CD4-positive, CD25-positive, alpha-beta regulatory T cell (primary cell): ENCODE measurements around the gene KIAA1210. TPM values are rescaled to one million over a fixed set of nuclear protein-coding genes. Genes with fewer than 3 reads are reported as not detected.

Experiments
- ATAC-seq, 2 donors: fragments of 150-1000 bp; cut with Tn5 transposase; one replicate each; pipeline ENCODE4 v1.10.0; 2021; ENCODE audit warnings: low read depth in 2 of 2, moderate number of reproducible peaks in 2 of 2, moderate library complexity in 1 of 2
- DNase-seq, 3 donors: peaks; one replicate each; pipeline versions ENCODE4 v3.0.0 to v3.0.0-alpha.2; 2012 to 2022; ENCODE audit warnings: mixed read lengths in 1 of 3
- H3K27ac ChIP-seq: one replicate; pipeline ENCODE4 v1.7.0; 2013; ENCODE audit warnings: mild to moderate bottlenecking, low read length; ENCODE audit not compliant: insufficient read depth, poor library complexity, severe bottlenecking
- H3K27me3 ChIP-seq: one replicate; pipeline ENCODE4 v1.7.0; 2013; ENCODE audit warnings: low read length; ENCODE audit not compliant: control insufficient read depth, insufficient read depth
- H3K36me3 ChIP-seq: one replicate; pipeline ENCODE4 v1.7.0; 2013; ENCODE audit warnings: mild to moderate bottlenecking, low read length, moderate library complexity; ENCODE audit not compliant: control insufficient read depth, insufficient read depth
- H3K4me1 ChIP-seq: 2 replicates; pipeline ENCODE4 v1.7.0; 2013; ENCODE audit warnings: mild to moderate bottlenecking, low read length; ENCODE audit not compliant: insufficient read depth, control insufficient read depth, poor library complexity, severe bottlenecking
- H3K4me3 ChIP-seq: one replicate; pipeline ENCODE4 v1.7.0; 2013; ENCODE audit warnings: low read depth, mild to moderate bottlenecking, low read length, moderate library complexity
- H3K9me3 ChIP-seq, 2 experiments: 1 replicate in 1 of 2; 2 replicates in 1 of 2; pipeline ENCODE4 v1.7.0; 2013; ENCODE audit warnings: low read length in 2 of 2, mild to moderate bottlenecking in 1 of 2, moderate library complexity in 1 of 2; ENCODE audit not compliant: control insufficient read depth in 2 of 2
- H3K27ac Mint-ChIP-seq, 3 donors: one replicate each; pipeline ENCODE4 v1.8.0; 2020 to 2022; ENCODE audit warnings: mild to moderate bottlenecking in 3 of 3, mixed read lengths in 3 of 3, moderate library complexity in 2 of 3
- H3K27me3 Mint-ChIP-seq: one replicate; pipeline ENCODE4 v1.8.0; 2022; ENCODE audit warnings: mild to moderate bottlenecking, mixed read lengths
- H3K36me3 Mint-ChIP-seq: one replicate; pipeline ENCODE4 v1.8.0; 2020; ENCODE audit warnings: mixed read lengths
- H3K4me1 Mint-ChIP-seq, 4 donors: one replicate each; pipeline ENCODE4 v1.8.0; 2020 to 2022; ENCODE audit warnings: mixed read lengths in 4 of 4, mild to moderate bottlenecking in 1 of 4
- H3K4me3 Mint-ChIP-seq, 4 donors: one replicate each; pipeline ENCODE4 v1.8.0; 2020 to 2022; ENCODE audit warnings: mild to moderate bottlenecking in 4 of 4, mixed read lengths in 4 of 4, moderate library complexity in 3 of 4
- H3K9me3 Mint-ChIP-seq, 7 donors: one replicate each; pipeline ENCODE4 v1.8.0; 2020 to 2022; ENCODE audit warnings: mixed read lengths in 7 of 7, mild to moderate bottlenecking in 3 of 7, moderate library complexity in 2 of 7
- polyA plus RNA-seq, 4 donors: library from polyadenylated mRNA; unstranded; fragments of 300-500 nt; fragmentation: Illumina TruSeq; gene quantifications; one replicate each; pipeline ENCODE4 v1.2.3, GENCODE V29; 2021
- total RNA-seq: library from RNA; stranded (reverse); gene quantifications from one replicate; pipeline ENCODE4 v1.2.3, GENCODE V29; 2022

The KIAA1210 gene
- total and polyA plus RNA-seq, 5 donors from 2014 or later: not detected

DNA sequence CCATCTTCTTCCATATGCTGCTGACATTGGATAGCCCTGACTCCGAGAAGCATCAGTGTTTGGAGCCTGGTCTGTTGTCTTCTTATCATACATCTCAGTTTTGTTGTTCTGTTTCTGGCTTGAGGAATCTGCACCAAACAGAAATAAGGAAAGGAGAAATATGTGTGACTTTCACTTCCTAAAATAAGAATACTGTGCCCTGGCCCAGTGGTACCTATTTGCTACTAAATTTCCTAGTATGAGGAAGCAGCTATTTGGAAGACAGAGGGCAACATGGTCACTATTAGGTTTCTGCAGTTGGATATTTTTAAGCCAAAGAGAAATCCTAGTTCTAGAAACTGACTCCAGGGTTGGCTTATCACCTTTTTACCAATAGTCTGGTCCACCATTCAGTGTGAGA lies 38.0 kb downstream of the KIAA1210 start:
- Histone ChIP-seq H3K27me3 (no peaks in the 10 kb centered on the region), H3K4me1 (no peaks in the 10 kb centered on the region), H3K36me3 (no peaks in the 10 kb centered on the region), H3K27ac (no peak overlapping the region), H3K4me3 (no peak overlapping the region), H3K9me3 (no peaks in the 10 kb centered on the region)
- no peak for DNase-seq
- Mint-ChIP-seq H3K4me1 (no peaks in the 10 kb centered on the region), H3K4me3 (no peak overlapping the region), H3K36me3 (no peaks in the 10 kb centered on the region), H3K27me3 (no peaks in the 10 kb centered on the region), H3K27ac (no peak overlapping the region), H3K9me3 (no peaks in the 10 kb centered on the region)
- no peak for ATAC-seq

DNA sequence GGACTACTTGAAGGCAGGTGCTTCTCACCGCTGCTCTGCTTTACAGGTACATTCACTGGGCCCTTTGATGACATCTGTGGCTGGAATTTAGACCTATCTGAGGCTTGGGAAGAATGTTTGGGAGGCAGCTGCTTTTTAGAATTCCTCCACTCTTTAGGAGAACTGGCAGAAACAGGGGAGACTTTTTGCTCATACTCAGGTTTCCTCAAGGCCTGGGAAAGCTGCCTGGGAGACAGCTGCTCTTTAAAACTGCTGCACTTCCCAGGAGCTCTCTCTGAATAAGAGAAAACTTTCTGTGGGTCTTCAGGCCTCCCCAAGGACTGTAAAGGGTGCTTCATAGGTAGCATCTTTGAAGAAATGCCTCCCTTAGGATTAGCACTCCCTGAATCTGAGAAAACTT lies 40.5 kb downstream of the KIAA1210 start:
- Mint-ChIP-seq H3K9me3 (no peaks in the 10 kb centered on the region), H3K4me1 (no peaks in the 10 kb centered on the region), H3K36me3 (no peaks in the 10 kb centered on the region), H3K27me3 (no peaks in the 10 kb centered on the region), H3K4me3 (no peak overlapping the region), H3K27ac (peak overlapping the region in 1 of 3 donors; percentile 20)
- Histone ChIP-seq H3K4me1 (no peaks in the 10 kb centered on the region), H3K27ac (no peak overlapping the region), H3K36me3 (no peaks in the 10 kb centered on the region), H3K4me3 (no peak overlapping the region), H3K27me3 (no peaks in the 10 kb centered on the region), H3K9me3 (no peaks in the 10 kb centered on the region)
- no peak for DNase-seq
- no peak for ATAC-seq

GRCh38 chrX:119084766-119085165 lies 42.8 kb downstream of the KIAA1210 start:
- no peaks in the 10 kb centered on the region for H3K36me3 Mint-ChIP-seq
- no peaks in the 10 kb centered on the region for H3K9me3 Mint-ChIP-seq
- no peaks in the 10 kb centered on the region for H3K4me1 Mint-ChIP-seq
- no peaks in the 10 kb centered on the region for H3K27me3 Mint-ChIP-seq
- Histone ChIP-seq H3K4me3 (no peak overlapping the region), H3K9me3 (no peaks in the 10 kb centered on the region), H3K4me1 (no peaks in the 10 kb centered on the region), H3K27ac (no peak overlapping the region), H3K27me3 (no peaks in the 10 kb centered on the region), H3K36me3 (no peaks in the 10 kb centered on the region)
- no peak overlapping the region for H3K27ac Mint-ChIP-seq
- DNase-seq (no peak), ATAC-seq (no peak)
- H3K4me3 Mint-ChIP-seq: no peak overlapping the region

- no peak overlapping the region for H3K4me3 ChIP-seq
- no peaks in the 10 kb centered on the region for H3K27me3 ChIP-seq
- no peaks in the 10 kb centered on the region for H3K9me3 ChIP-seq
- H3K27ac Mint-ChIP-seq: no peak overlapping the region
- no peaks in the 10 kb centered on the region for H3K27me3 Mint-ChIP-seq
- H3K36me3 Mint-ChIP-seq: no peaks in the 10 kb centered on the region
- no peak overlapping the region for H3K27ac ChIP-seq
- DNase-seq (no peak), ATAC-seq (no peak)
- no peaks in the 10 kb centered on the region for H3K9me3 Mint-ChIP-seq
- H3K4me3 Mint-ChIP-seq: no peak overlapping the region
- H3K4me1 Mint-ChIP-seq: no peaks in the 10 kb centered on the region
- H3K4me1 ChIP-seq: no peaks in the 10 kb centered on the region
- no peaks in the 10 kb centered on the region for H3K36me3 ChIP-seq
Observed at GRCh38 chrX:119082278-119082677, 45.3 kb downstream of the KIAA1210 start.

GRCh38 chrX:119075270-119076025 lies 52.2 kb downstream of the KIAA1210 start:
- Mint-ChIP-seq H3K36me3 (no peaks in the 10 kb centered on the region), H3K27me3 (no peaks in the 10 kb centered on the region), H3K4me3 (no peak overlapping the region), H3K9me3 (no peaks in the 10 kb centered on the region), H3K27ac (no peak overlapping the region), H3K4me1 (no peaks in the 10 kb centered on the region)
- Histone ChIP-seq H3K4me1 (no peaks in the 10 kb centered on the region), H3K27me3 (no peaks in the 10 kb centered on the region), H3K36me3 (no peaks in the 10 kb centered on the region), H3K9me3 (no peaks in the 10 kb centered on the region), H3K4me3 (no peak overlapping the region), H3K27ac (no peak overlapping the region)
- DNase-seq (no peak), ATAC-seq (no peak)

DNA sequence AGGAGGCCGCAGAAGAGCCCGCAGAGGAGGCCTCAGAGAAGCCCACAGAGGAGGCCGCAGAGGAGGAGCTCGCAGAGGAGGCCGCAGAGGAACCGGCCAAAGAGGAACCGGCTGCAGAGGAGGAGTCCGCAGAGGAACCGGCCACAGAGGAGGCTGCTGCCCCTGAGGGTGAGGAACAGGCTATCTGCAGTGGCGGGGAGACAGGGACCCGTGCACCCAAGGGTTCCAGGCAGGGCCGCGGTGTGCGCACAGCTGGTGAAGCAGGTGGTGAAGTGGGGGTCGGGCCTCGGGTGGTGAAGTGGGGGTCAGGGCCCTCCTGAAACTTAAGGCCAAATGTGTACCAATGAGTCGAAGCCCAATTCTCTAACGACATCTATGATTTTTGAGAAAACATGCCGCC lies 53.7 kb downstream of the KIAA1210 start:
- DNase-seq: no peak
- no peaks in the 10 kb centered on the region for H3K36me3 ChIP-seq
- H3K4me3 ChIP-seq: no peak overlapping the region
- H3K4me3 Mint-ChIP-seq: no peak overlapping the region
- no peaks in the 10 kb centered on the region for H3K36me3 Mint-ChIP-seq
- H3K9me3 Mint-ChIP-seq: no peaks in the 10 kb centered on the region
- H3K9me3 ChIP-seq: no peaks in the 10 kb centered on the region
- H3K27ac Mint-ChIP-seq: no peak overlapping the region
- H3K27ac ChIP-seq: no peak overlapping the region
- no peak for ATAC-seq
- no peaks in the 10 kb centered on the region for H3K4me1 Mint-ChIP-seq
- H3K27me3 Mint-ChIP-seq: no peaks in the 10 kb centered on the region
- H3K27me3 ChIP-seq: peaks cover 4% of the 10 kb centered on the region
- no peaks in the 10 kb centered on the region for H3K4me1 ChIP-seq

DNA sequence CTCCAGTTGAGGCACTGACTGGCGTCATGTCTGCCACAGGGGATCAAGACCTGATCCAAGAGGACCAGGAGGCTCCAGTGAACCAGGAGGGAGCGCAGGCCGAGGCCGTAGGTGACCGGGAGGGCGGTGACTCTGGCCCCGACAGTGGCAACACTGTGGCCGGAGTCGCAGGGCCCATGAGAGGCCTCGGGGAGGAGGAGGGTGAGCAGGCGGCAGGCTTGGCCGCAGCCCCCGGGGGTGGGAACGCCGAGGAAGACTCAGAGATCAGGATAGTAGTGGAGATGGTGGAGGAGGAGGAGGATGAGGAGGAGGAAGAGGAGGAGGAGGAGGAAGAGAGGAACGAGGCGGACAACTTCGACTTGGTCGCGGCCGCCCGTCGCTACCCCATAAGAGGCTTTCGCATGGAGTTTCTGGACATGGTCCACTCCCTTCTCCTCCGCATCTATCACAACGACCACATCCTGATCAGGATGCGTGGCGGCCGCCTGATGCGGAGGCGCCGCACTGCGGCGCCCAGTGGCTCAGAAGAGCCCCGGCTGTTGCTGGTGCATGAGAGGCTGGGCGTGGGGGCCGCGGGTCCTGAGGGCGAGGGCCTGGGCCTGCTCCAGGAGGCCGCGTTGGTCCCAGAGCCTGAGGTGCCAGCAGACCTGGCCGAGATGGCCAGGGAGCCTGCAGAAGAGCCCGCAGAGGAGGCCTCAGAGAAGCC lies 54.3 kb downstream of the KIAA1210 start:
- Histone ChIP-seq H3K4me1 (no peaks in the 10 kb centered on the region), H3K9me3 (no peaks in the 10 kb centered on the region), H3K4me3 (no peak overlapping the region), H3K27me3 (peaks cover 4% of the 10 kb centered on the region), H3K36me3 (no peaks in the 10 kb centered on the region), H3K27ac (no peak overlapping the region)
- Mint-ChIP-seq H3K27ac (no peak overlapping the region), H3K27me3 (no peaks in the 10 kb centered on the region), H3K4me1 (no peaks in the 10 kb centered on the region), H3K4me3 (no peak overlapping the region), H3K36me3 (no peaks in the 10 kb centered on the region), H3K9me3 (no peaks in the 10 kb centered on the region)
- ATAC-seq (no peak), DNase-seq (no peak)

DNA sequence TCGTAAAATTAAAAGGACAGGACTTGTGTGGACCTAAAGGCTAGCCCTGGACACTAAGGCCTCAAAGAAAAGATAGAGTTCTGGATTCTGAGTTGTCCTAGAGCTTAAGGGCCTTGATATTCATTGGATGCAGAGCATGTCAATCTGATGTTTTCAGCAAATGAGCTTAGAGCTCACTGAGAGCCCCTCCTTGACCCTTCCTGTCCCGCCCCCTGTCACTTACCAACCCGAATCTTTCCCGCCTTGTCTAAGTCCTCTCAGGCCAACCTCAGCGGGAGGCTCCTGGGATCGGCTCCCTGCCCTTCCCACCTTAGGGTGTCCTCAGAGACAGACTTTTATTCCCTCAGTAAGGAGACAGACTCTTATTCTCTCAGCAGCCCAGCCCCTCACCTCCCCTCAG lies 54.9 kb downstream of the KIAA1210 start, which contains the start of gene CT47C1:
Gene CT47C1 (plus strand): TSS at position 250 of the 400 bp plus-strand sequence. CDS start 233 bp downstream, outside the sequence.
- Mint-ChIP-seq H3K4me1 (no peaks in the 10 kb centered on the region), H3K27ac (peak within 1 kb of the TSS in 1 of 3 donors; percentile 71), H3K9me3 (no peaks in the 10 kb centered on the region), H3K27me3 (no peaks in the 10 kb centered on the region), H3K36me3 (no peaks in the 10 kb centered on the region), H3K4me3 (no peak within 1 kb of the TSS)
- Histone ChIP-seq H3K9me3 (no peaks in the 10 kb centered on the region), H3K36me3 (no peaks in the 10 kb centered on the region), H3K27ac (no peak within 1 kb of the TSS), H3K27me3 (peaks cover 4% of the 10 kb centered on the region), H3K4me1 (no peaks in the 10 kb centered on the region), H3K4me3 (no peak within 1 kb of the TSS)
- DNase-seq (no peak), ATAC-seq (no peak)
